Left forelimb (tissue), 1 donor: ENCODE results near the gene PLEKHH3.

Source experiments
- DNase-seq: peaks from one replicate; pipeline ENCODE4 v3.0.0-alpha.2; 2018; ENCODE audit warnings: low spot score

The PLEKHH3 gene, protein sequence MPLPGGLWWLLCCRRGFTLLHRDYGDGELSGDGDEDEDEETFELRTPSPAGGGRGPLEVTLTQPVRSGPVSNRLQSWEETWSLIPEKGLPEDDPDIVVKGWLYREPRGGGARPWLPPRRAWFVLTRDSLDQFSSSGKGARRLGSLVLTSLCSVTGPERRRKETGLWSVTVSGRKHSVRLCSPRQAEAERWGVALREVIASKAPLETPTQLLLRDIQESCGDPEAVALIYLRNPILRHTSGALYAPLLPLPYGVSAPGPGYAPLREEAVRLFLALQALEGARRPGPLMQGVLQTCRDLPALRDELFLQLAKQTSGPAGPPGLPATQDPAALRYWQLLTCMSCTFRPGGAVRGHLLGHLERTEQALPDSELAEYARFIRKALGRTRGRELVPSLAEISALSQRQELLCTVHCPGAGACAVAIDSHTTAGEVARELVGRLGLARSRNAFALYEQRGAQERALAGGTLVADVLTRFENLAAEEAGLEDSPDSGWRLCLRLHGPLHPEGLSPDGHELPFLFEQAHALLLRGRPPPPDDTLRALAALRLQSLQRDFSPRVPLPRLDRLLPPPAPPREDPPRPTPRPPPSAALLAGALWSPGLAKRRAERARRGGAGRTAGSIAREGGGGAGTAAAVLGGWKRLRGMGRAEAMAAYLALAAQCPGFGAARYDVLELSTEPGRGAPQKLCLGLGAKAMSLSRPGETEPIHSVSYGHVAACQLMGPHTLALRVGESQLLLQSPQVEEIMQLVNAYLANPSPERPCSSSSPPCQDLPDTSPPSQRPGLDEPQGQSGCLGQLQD

DNA sequence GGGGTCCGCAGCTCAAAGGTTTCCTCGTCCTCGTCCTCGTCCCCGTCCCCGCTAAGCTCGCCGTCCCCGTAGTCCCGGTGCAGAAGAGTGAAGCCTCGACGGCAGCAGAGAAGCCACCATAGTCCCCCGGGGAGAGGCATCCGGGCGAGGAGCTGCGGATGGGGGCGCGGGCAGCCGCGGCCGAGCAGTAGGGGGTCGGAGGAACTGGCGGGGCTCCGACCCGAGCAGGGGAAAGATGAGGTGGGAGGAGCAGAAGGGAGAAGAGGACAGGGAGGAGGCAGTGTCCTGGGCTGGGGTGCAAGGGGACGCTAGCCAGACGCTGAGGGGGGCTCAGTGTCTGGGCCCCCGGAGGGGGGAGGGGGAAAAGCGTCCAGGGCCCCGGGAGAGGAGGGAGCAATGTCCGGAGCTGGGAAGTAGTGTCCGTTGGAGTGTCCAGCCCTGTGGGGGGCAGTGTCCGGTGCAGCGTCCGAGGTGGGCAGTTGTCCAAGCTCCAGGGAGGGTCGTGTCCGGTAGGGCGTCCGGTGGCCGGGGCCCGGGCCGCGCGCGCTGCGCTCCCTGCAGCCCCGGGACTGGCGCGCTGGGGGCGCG lies at the start of gene PLEKHH3:
Gene PLEKHH3 (minus strand): TSS at position 571 of the 588 bp plus-strand sequence. CDS start 431 bp downstream, at position 140.
- no peak for DNase-seq

DNA sequence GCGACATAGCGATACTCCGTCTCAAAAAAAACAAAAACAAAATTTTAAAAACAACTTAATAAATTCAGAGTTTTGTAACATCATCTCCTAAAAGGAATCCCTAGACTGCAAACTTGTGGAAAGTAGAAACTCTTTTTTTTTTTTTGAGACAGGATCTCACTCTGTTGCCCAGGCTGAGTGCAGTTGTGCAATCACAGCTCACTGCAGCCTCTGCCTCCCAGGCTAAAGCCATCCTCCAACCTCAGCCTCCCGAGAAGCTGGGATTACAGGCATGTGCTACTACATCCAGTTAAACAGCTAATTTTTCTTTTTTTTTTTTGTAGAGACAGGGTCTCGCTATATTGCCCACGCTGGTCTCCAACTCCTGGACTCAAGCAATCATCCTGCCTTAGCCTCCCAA lies 48.3 kb upstream of the PLEKHH3 start:
- no peak for DNase-seq

DNA sequence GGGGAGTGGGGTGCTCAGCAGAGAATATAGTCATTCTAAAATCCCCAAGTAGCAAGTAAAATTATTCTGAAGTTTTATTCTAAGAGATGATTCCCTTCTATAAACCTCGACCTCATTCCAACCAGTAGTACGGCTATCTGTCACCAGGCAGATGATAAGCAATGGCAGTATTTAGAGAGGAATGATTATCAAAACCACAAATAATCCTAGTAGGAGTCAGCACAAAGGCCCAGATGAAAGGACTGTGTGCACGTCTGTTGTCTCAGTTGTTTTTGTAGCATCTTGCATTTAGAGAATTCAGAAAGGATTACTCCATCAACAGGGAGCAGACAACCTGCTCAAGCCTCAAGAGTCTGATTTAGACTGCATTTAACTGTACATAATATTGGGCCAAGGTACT lies 46.8 kb upstream of the PLEKHH3 start:
- no peak for DNase-seq

DNA sequence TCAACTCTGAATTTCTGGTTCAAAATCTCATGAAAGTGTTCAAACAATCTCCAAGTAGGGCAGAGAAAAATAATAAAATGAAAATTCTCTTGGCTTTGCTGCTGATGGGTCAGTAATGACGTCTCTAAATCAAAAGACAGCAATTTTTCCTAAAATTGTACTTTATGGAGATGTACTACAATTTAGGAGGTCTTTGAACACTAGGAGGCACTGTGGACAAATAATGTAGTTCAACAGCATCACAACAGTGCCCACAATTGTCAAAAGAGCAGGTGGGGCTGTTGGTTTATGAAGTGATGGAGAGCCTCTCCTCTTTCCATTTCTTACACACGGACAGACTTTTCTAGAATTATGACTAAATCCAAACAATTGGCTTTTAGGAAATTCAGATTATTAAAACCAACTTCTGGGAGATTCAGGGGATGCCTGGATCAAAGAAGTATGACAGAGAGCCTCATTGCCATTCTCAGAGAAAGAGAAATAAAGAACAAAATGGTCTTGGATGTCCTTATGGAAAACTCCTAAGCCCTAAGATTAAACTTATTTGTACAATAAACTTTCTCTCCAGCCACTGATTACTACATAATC lies 44.3 kb upstream of the PLEKHH3 start:
- no peak for DNase-seq

DNA sequence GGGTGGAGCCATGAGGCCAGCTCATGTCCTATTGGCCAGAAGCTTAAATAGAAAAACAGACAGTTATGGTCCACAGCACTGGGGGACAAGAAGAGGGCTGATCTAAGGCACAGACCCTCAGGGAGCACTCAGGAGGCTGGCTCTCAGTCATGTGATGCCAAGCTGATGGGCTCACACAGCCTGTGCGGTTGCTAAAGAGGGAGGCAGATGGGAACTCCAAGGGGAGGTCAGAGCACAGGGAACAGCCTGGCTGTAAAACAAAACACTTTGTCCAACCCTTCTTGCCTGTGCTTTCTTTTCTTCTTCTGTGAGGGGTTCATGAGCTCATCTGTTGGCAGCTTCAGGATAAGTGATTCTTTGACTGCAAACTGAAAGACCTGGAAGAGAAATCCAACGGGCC lies 32.8 kb upstream of the PLEKHH3 start:
- no peak for DNase-seq

DNA sequence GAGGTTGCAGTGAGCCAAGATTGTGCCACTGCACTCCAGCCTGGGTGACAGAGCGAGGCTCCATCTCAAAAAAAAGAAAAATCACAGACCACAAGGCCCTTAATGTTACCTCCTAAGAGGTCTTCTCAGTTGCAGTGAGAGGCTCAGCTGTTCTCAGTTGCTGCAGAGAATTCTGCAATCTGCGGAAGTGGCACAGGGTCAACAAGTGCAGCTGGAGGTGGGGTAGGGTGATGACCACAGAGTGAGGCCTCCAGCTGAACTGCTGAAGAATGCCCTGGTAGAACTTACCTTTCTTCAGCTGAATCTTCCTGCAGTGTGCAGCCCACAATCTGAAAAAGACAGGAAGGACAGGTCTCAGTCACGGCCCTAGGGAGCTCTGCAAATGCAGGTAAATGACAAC lies 31.8 kb upstream of the PLEKHH3 start:
- no peak for DNase-seq

DNA sequence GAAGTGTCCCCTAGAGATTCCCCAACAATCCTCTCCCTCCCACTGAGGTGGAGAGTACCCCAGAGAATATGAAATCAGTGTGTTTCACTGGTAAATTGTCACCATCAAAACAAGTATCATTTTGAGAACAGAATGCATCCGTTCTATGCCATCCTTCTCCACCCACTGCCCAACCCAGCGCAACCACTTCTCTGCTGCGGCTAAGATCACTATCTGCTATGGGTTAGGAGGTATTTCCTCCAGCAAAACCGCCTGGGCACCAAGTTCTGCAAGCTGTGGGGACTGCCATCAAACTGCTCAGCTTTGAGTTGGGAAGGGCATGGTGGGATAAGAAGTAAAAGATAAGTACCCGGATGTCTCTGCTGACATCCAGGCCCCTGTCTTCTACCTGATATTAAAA lies 29.9 kb upstream of the PLEKHH3 start:
- no peak for DNase-seq

DNA sequence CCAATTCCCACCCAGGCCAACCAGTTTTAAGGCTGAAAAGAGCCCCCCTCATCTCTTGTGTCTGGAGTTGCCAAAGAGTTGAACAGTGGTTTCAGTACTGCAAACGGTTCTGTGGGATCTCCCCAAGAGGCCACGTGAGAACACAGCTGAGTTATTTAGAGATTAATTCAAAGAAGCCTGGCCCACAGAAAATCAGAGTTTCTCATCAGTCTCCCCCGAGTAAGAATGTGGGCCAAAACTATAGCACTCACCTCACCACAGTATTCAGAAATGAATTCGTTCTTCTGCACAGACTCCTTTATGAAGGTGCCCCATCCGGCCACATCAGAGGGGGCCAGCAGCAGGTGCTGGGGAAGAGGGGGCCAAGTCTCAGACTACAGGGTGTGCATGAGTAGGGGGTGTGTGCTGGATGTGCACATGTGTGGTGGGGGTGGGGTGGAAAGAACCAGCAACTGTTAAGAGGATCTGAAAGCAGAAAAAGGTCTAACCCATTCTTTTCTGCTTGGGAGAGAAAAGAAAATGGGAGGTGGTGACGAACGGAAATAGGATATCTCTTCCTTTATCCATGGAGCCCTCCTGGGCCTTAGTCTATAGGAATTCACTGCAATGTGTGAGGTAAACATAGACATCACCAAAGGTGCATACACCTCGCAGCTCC lies 28.2 kb upstream of the PLEKHH3 start:
- DNase-seq: no peak

DNA sequence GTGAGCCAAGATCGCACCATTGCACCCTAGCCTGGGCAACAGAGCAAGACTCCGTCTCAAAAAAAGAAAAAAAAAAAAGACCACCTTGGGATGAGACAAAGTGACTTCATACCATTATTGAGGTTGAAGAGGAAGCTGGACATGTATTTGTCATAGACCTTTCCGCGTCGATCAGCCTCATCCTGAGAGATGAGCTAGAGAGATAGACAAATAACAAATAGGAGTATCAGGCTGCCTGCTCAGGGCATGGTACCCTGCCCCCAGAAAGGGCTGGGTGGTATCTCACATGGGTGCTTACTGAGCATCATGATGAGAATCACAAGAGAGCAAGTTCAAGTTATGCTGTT lies 27.7 kb upstream of the PLEKHH3 start:
- DNase-seq: no peak

DNA sequence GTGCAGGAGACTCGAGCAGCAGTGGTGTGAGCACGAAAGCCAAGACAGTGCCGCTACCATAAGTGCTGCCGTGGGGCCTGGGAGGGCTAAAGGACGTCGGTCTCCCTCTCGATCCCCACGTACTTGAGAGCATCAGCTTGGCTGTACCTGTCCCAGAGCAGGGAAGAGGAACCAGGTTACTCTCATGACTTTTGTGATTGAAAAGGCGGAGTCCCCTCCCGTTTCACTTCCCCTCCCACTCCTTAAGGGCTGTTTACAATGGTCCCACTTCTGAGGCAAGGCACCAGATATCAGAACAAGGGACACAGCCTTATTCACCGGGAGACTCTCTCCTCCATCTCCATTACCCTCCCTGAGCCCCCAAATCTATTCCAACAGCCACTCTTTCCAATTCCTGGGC lies 25.7 kb upstream of the PLEKHH3 start:
- no peak for DNase-seq

DNA sequence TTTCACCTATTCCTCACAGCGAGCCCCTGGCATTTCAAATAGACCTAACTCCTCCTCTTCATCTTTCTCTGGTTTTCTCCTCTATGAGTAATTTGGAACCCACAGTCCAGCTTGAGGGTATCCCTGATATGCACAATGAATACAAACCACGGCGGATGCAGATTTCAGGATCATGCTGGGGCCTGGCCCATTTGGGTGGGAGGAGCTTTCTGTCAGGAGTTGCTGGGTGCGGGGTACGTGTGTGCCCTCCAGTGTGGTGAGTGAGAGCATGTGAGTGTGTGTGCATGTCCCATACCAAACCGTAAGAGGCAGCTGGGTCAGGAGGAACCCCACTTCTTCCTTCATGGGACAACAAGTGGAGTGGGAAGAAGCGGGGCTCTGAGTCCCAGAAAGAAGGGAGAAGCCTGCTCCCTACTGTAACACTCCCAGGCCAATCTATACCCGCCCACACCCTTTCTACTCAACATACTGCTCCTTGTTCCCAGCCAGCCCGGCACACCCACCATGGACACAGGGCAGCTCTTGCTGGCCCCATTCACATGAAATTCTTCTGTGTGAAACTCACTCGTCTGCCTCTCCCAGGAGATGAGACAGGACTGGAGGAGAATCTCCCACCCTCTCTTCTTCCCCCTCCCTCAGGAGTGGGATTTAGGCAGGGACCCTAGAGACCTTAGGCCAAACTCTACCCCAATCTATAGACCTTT lies 23.9 kb upstream of the PLEKHH3 start:
- no peak for DNase-seq

DNA sequence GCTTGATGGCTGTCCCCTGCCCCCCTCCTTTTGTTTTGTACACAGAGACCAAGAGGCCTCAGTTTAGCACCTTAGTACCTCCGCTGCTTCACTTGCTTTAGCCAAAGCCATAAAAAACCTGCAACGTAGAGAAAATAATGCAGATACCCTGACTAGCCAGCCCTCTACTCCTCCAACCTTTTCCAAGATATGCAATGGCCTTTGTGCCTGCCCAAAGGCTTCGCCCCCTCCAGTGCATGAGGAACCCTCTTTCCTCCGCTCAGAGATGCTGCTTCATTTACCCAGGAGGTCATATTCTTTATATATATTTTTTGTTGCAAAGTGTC lies 22.6 kb upstream of the PLEKHH3 start:
- DNase-seq: no peak

DNA sequence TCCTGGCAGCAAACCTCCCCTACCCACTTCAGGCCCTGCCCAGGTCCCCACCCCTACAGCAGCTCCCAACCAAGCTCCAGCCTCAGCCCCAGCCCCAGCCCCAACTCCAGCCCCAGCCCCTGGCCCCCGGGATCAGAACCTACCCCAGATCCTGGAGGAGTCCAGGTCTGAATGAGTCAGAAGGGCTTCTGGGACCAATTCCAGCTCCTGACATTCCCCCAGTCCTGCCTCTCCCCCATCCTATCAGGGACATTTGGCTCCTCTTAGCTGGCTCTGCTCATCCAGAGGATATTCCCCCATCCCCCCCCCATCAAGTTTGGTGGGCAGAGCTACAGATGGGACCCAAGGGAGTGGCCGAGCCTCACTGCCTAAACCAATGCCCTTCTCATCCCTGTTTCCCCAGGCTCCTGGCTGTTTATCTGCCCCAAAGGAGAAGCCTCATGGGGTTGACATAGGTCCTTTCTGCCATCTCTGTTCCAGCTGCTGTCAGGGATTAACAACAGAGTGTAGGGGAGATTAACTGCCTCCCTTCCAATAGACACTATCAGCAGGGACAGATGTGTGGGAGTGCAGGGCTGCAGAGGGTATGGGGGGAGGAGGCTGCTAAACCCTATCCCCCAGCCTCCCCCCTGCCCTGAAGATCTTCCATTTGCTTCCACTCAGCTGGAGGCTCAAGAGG lies 22.1 kb upstream of the PLEKHH3 start:
- no peak for DNase-seq

DNA sequence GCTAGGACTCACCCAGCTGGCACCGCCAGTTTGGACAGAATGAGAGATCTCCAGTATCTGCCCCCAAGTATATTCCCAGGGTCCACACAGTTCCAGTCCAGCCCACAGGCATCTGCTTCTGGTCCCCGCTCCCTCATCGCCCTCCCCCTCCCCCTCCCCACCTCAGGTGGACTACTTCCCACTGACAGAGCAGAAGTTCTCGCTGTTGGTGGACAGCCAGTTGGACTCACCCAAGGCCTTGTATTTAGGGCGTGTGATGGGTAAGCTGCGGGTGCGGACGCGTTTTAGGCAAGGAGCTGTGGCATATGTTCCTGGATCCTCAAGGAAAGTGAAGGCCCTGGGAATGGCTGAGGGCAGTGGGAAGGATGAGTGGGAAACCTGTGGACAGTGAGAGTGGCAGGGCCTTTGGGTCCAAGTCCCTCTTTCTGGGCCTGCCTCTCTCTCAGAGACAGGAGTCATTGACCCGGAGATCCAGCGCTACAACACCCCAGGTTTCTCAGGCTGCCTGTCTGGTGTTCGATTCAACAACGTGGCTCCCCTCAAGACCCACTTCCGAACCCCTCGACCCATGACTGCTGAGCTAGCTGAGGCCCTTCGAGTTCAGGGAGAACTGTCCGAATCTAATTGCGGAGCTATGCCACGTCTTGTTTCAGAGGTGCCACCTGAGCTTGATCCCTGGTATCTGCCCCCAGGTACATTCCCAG lies 20.5 kb upstream of the PLEKHH3 start:
- DNase-seq: peak; percentile 12

DNA sequence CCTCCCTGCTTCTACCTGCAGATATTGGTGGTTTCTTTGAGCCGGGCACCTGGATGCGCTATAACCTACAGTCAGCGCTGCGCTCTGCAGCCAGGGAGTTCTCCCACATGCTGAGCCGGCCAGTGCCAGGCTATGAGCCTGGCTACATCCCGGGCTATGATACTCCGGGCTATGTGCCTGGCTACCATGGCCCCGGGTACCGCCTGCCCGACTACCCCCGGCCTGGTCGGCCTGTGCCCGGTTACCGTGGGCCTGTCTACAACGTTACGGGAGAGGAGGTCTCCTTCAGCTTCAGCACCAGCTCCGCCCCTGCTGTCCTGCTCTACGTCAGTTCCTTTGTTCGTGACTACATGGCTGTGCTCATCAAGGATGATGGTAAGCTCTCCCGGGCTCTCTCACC lies 18.7 kb upstream of the PLEKHH3 start:
- DNase-seq: peak; percentile 33

DNA sequence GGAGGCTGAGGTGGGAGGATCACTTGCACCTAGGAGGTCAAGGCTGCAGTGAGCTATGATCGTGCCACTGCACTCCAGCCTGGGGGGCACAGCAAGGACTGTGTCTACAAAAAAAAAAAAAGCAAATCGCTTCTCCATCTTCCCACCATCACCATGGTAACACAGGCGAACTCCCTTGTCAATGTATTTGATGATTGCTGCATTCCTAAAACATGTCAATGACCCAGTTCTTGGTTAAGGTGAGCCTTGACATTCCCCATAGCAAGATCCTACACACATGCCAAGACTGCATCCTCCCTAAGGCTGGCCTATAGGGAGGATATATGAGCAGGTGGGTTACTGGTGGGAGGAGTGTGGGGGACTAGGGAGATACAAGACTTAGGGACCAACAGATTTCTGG lies 17.7 kb upstream of the PLEKHH3 start:
- no peak for DNase-seq

DNA sequence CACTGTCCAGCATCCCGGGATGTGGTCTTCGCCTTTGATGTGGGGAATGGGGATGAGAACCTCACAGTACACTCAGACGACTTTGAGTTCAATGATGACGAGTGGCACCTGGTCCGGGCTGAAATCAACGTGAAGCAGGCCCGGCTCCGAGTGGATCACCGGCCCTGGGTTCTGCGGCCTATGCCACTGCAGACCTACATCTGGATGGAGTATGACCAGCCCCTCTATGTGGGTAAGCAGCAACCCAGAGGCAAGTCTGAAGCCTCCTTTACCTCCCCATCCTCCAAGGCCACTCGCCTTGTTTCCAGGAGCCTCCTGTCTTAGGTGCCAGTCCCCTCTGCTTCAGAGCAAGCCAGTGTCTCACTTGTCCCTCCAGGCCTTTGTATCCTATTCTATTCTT lies 15.7 kb upstream of the PLEKHH3 start:
- DNase-seq: no peak

DNA sequence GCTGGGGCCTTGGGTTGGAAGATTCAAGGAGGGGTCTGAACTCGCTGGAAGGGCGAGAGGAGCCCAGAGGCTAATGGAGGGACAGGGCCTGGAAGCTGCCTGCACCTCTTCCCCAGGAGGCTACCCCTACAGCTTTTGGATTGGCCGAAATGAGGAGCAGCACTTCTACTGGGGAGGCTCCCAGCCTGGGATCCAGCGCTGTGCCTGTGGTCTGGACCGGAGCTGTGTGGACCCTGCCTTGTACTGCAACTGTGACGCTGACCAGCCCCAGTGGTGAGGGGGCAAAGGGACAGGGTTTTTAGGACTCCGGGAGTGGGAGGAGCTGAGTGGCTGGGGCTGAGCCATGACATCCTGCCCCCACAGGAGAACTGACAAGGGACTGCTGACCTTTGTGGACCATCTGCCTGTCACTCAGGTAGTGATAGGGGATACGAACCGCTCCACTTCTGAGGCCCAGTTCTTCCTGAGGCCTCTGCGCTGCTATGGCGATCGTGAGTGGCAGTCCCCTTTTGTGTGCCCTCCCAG lies 14.3 kb upstream of the PLEKHH3 start:
- DNase-seq: no peak

DNA sequence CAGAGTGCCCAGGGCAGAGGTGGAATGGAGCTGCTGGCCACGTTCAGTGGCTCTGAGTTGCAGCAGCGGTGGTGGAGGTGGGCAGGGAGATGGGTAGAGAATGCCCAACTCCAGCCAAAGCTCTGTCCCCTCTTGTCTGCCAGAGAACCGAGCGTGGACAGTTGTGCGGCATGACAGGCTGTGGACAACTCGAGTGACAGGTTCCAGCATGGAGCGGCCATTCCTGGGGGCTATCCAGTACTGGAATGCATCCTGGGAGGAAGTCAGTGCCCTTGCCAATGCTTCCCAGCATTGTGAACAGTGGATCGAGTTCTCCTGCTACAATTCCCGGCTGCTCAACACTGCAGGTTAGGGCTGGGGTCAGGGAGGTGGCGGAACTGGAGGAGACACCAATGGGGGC lies 13.8 kb upstream of the PLEKHH3 start:
- no peak for DNase-seq

DNA sequence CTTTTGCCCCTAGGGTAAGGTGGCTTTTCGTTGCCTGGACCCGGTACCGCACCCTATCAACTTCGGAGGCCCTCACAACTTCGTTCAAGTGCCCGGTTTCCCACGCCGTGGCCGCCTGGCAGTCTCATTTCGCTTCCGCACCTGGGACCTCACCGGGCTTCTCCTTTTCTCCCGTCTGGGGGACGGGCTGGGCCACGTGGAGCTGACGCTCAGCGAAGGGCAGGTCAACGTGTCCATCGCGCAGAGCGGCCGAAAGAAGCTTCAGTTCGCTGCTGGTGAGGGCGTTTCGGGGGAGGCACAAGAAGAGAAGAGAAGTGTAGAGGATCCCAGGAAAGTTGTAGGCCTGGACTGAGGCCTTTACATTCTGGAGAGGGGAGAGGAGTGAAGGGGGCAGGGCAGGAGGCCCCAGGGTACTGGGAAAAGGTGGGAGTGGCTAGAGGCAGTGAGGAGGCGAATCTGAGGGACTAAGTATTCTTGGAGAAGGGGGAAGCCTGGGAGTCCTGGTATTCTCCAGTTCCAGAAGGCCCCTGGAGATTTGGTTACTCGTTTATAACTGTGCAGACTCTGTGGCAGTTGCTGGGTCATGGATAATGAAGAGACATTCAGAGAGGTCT lies 11.0 kb upstream of the PLEKHH3 start:
- no peak for DNase-seq
